ENCODE data around the gene HTN1.

DNA sequence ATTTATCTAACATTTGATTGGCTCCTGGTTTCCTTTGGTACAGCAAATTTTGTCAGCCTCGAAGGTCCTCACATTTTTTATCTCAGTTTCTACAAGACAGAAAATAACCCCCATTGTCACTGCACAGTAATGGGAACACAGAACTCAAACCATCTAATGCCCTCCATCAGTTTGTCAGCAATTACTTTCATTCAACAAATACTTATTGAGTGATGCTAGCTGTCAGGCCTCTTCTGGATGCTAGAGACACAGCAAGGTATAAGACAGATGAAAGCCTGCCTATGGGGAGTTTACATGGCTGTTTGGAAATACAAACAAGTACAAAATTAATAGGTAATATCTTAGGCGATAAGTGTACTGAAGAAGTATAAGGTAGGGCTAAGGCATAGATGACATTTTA, 27.0 kb upstream of the HTN1 start:
- no peak for TF ChIP-seq EZH2phosphoT487 (IDR thresholded peaks at IDR 0.05; ENCODE audit: insufficient read depth, low read depth)
- TF ChIP-seq EZH2 (IDR thresholded peaks at IDR 0.05; ENCODE audit: insufficient read depth, poor library complexity, severe bottlenecking) = no peak

Measured in GM23248 (cell line).